Ectodermal cell (in vitro differentiated cells): ENCODE results near the gene ZNF32.

Experiments used
- H3K27ac ChIP-seq: 2 replicates; pipeline ENCODE4 v1.7.0; 2013; ENCODE audit warnings: mild to moderate bottlenecking, low read depth, low read length; ENCODE audit not compliant: insufficient read depth, poor library complexity, severe bottlenecking
- H3K27me3 ChIP-seq: 2 replicates; pipeline ENCODE4 v1.7.0; 2013; ENCODE audit warnings: mild to moderate bottlenecking, low read length; ENCODE audit not compliant: insufficient read depth, control insufficient read depth, poor library complexity, severe bottlenecking
- H3K36me3 ChIP-seq: one replicate; pipeline ENCODE4 v1.7.0; 2013; ENCODE audit warnings: low read length; ENCODE audit not compliant: control insufficient read depth, insufficient read depth
- H3K4me1 ChIP-seq: one replicate; pipeline ENCODE4 v1.7.0; 2013; ENCODE audit warnings: low read length; ENCODE audit not compliant: control insufficient read depth, insufficient read depth
- H3K4me3 ChIP-seq: 2 replicates; pipeline ENCODE4 v1.7.0; 2013; ENCODE audit warnings: low read depth, low read length, control low read depth; ENCODE audit not compliant: insufficient read depth
- H3K9me3 ChIP-seq: 2 replicates; pipeline ENCODE4 v1.7.0; 2013; ENCODE audit warnings: mild to moderate bottlenecking, low read length, moderate library complexity; ENCODE audit not compliant: control insufficient read depth
- WGBS, 2 experiments: methylation state at CpG; one replicate each; pipeline ENCODE4 v1.1.7; 2013; ENCODE audit warnings: missing lambda C conversion rate in 2 of 2; 5-methylcytosine and 5-hydroxymethylcytosine counted together

The ZNF32 gene

GRCh38 chr10:43689955-43690771, 41.5 kb upstream of the ZNF32 start:
- H3K9me3 ChIP-seq: no peaks in the 10 kb centered on the region

DNA sequence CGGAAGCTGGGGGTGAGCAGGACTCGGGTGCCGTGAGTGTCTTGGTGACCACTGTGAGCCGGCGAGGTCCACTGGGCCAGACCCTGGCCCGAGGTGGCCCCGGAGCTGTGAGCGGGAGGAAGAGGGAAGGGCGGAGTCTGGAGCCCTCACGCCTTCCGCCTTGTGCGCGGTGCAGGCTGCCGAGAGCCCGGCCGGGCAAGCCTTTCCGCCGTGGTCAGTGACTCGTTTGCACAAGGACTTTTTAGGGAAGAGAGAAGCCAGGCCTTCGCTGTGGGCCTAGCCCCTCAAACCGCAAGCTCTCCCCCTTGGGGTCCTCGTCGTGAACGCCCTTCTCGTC, 40.9 kb upstream of the ZNF32 start:
- 15% methylated on average over 25 of the region's 25 CpGs for WGBS, 2 experiments
- Histone ChIP-seq H3K27ac (no peak overlapping the region), H3K4me3 (peak overlapping the region; percentile 46), H3K4me1 (no peaks in the 10 kb centered on the region), H3K27me3 (peaks cover 46% of the 10 kb centered on the region), H3K9me3 (no peaks in the 10 kb centered on the region), H3K36me3 (no peaks in the 10 kb centered on the region)

More at GRCh38 chr10:43689955-43690771, 41.5 kb upstream of the ZNF32 start:
- Histone ChIP-seq H3K4me1 (no peaks in the 10 kb centered on the region), H3K36me3 (no peaks in the 10 kb centered on the region), H3K27ac (no peak overlapping the region), H3K27me3 (peaks cover 46% of the 10 kb centered on the region), H3K4me3 (peak overlapping the region; percentile 46)
- WGBS, 2 experiments: 3% methylated on average over 65 of the region's 65 CpGs

GRCh38 chr10:43689007-43689491, 40.4 kb upstream of the ZNF32 start:
- Histone ChIP-seq H3K36me3 (no peaks in the 10 kb centered on the region), H3K27me3 (peaks cover 46% of the 10 kb centered on the region), H3K4me3 (no peak overlapping the region), H3K4me1 (no peaks in the 10 kb centered on the region), H3K27ac (no peak overlapping the region), H3K9me3 (no peaks in the 10 kb centered on the region)
- WGBS, 2 experiments: 93 to 94% methylated on average over 25 of the region's 25 CpGs

- Histone ChIP-seq H3K36me3 (no peaks in the 10 kb centered on the region), H3K9me3 (no peaks in the 10 kb centered on the region), H3K4me3 (no peak overlapping the region), H3K4me1 (no peaks in the 10 kb centered on the region), H3K27ac (no peak overlapping the region), H3K27me3 (peaks cover 46% of the 10 kb centered on the region)
- WGBS, 2 experiments: 93 to 94% methylated on average over 16 of the region's 16 CpGs
Measured at GRCh38 chr10:43688348-43688892, 39.7 kb upstream of the ZNF32 start.

- no peaks in the 10 kb centered on the region for H3K36me3 ChIP-seq
- no peaks in the 10 kb centered on the region for H3K4me1 ChIP-seq
- WGBS, 2 experiments: 88% methylated on average over 7 of the region's 7 CpGs
- no peak overlapping the region for H3K4me3 ChIP-seq
- no peak overlapping the region for H3K27ac ChIP-seq
- peaks cover 40% of the 10 kb centered on the region for H3K27me3 ChIP-seq
- H3K9me3 ChIP-seq: no peaks in the 10 kb centered on the region
Measured at GRCh38 chr10:43687373-43687772, 38.7 kb upstream of the ZNF32 start.

DNA sequence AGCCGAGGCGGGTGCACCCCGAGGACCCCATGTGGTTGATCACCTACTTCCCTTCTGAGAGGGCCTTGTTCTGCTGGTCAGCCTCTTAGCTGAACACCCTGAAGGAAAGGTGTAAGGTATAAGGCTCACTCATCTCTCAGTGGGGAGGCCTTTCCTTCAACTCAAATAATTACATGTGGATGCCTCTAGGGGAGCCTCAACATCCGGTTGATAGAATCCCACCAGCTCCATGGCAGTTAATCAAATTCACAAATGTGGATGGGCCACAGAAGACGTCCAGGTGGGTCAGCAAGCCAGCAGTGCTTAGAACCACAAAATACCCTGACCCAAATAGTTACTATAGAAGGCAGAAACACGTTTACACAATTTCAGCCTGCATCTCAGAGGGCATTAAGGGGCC, 37.7 kb upstream of the ZNF32 start:
- H3K9me3 ChIP-seq: no peaks in the 10 kb centered on the region
- peaks cover 34% of the 10 kb centered on the region for H3K27me3 ChIP-seq
- no peak overlapping the region for H3K27ac ChIP-seq
- H3K4me1 ChIP-seq: no peaks in the 10 kb centered on the region
- H3K36me3 ChIP-seq: no peaks in the 10 kb centered on the region
- WGBS, 2 experiments: 89% methylated on average over 6 of the region's 6 CpGs
- no peak overlapping the region for H3K4me3 ChIP-seq

- Histone ChIP-seq H3K27me3 (peaks cover 28% of the 10 kb centered on the region), H3K4me3 (no peak overlapping the region), H3K27ac (no peak overlapping the region), H3K9me3 (no peaks in the 10 kb centered on the region), H3K4me1 (no peaks in the 10 kb centered on the region), H3K36me3 (no peaks in the 10 kb centered on the region)
- 86 to 90% methylated on average over 8 of the region's 8 CpGs for WGBS, 2 experiments
Measured at GRCh38 chr10:43685744-43686143, 37.1 kb upstream of the ZNF32 start.

DNA sequence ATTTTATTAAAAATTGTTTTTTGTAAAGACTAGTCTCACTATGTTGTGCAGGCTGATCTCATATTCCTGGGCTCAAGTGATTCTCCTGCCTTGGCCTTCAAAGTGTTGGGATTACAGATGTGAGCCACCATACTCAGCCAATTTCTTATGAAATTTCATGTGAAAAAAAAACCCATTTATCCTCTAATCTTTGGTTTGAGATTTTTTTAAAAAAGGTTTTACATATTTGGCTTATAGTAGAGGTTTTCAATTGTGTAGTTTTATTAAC, 35.5 kb upstream of the ZNF32 start:
- Histone ChIP-seq H3K27ac (no peak overlapping the region), H3K27me3 (peaks cover 15% of the 10 kb centered on the region), H3K4me3 (no peak overlapping the region), H3K9me3 (no peaks in the 10 kb centered on the region), H3K36me3 (no peaks in the 10 kb centered on the region), H3K4me1 (no peaks in the 10 kb centered on the region)

DNA sequence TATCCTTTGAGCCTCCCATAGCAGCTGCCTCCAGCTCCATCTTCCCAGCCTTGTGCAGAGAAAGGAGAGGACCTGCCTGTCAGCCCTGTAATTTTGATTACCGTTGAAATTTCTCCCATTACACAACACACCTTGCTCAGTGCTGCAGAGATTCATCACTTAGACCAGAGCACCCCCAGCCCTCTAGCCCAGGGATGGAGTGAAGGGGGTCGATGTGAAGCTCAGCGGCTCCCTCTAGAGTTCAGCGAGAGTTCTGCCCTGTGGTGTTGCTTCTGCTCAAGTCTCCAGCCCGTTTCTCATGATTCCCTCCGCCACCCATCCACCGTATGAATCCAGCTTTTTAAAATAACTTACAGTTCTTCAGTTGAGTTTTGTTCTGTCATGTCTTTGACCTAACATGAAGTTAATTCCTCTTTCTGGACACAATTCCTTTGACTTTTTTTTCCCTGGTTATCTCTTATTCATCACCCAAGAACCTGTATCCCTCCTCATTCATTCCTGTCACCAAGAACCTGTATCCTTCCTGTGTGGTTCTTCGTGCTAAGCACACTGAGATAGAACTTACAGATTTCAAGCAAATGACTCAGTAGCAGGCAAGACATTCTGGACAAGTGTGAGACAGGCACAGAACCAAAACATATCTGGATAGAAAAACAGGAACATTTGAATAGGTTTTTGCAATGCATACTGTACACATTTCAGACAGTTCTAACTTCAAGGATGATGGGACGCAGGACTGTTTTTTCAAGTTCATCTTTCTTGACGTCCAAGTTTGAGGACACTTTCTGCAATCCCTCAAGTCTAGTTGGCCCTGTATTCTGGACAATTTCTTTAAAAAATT, 35.0 kb upstream of the ZNF32 start:
- no peaks in the 10 kb centered on the region for H3K36me3 ChIP-seq
- no peaks in the 10 kb centered on the region for H3K4me1 ChIP-seq
- peaks cover 10% of the 10 kb centered on the region for H3K27me3 ChIP-seq
- H3K27ac ChIP-seq: no peak overlapping the region
- no peak overlapping the region for H3K4me3 ChIP-seq
- H3K9me3 ChIP-seq: no peaks in the 10 kb centered on the region
- 56 to 58% methylated on average over 10 of the region's 10 CpGs for WGBS, 2 experiments

DNA sequence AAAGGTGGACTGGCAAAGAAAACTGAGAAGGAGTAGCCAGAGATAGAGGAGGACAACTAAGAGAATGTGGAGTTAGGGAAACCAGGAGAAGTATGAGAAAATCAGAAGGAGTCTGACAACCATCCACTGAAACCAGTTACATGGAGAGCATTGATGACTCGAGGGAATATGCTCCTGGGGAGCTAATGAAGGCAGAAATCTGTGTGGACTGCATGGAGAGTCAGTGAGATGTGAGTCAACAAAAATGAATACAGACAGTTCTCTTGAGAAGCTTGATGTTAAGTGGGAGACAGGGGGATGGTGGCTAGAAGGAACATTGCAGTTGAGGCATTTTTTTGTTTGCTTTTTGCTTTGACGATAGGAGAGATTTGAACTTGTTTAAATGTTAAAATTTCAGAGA, 34.3 kb upstream of the ZNF32 start:
- no peak overlapping the region for H3K4me3 ChIP-seq
- H3K27ac ChIP-seq: no peak overlapping the region
- no peaks in the 10 kb centered on the region for H3K4me1 ChIP-seq
- no peaks in the 10 kb centered on the region for H3K9me3 ChIP-seq
- no peaks in the 10 kb centered on the region for H3K36me3 ChIP-seq
- peaks cover 4% of the 10 kb centered on the region for H3K27me3 ChIP-seq
- WGBS, 2 experiments: 93 to 94% methylated on average over 2 of the region's 2 CpGs
